NCI-H345 (cell line): ENCODE data around the gene ST8SIA6.
"Not testable (repeated sequence)": the region's sequence is repeated elsewhere in the genome, so short reads cannot be mapped to it uniquely, and the experiment has no call there.

ENCODE experiments used
- DNase-seq: peaks from one replicate; lab custom pipeline; 2025; lab: John Stamatoyannopoulos, UW

ST8SIA6 gene

GRCh38 chr10:17343118-17343517, 111.3 kb downstream of the ST8SIA6 start:
- no peak for DNase-seq

- no peak for DNase-seq
Observed at GRCh38 chr10:17340144-17340829, 114.1 kb downstream of the ST8SIA6 start.

- DNase-seq: no peak
Observed at GRCh38 chr10:17335065-17335464, 119.3 kb downstream of the ST8SIA6 start.

GRCh38 chr10:17330501-17330900, 123.9 kb downstream of the ST8SIA6 start:
- DNase-seq: no peak

GRCh38 chr10:17326377-17326776, 128.0 kb downstream of the ST8SIA6 start:
- DNase-seq: no peak

- not testable (repeated sequence) for DNase-seq
Observed at GRCh38 chr10:17321957-17322356, 132.4 kb downstream of the ST8SIA6 start.

- DNase-seq: no peak
Observed at GRCh38 chr10:17316488-17317170, 137.8 kb downstream of the ST8SIA6 start.

GRCh38 chr10:17309435-17309834, 145.0 kb downstream of the ST8SIA6 start:
- DNase-seq: no peak

GRCh38 chr10:17307123-17307522, 147.3 kb downstream of the ST8SIA6 start:
- DNase-seq: no peak

- no peak for DNase-seq
Observed at GRCh38 chr10:17292375-17292774, 162.0 kb downstream of the ST8SIA6 start.

GRCh38 chr10:17290226-17290625, 164.2 kb downstream of the ST8SIA6 start:
- peak; percentile 13 for DNase-seq

- DNase-seq: no peak
Observed at GRCh38 chr10:17289763-17290162, 164.6 kb downstream of the ST8SIA6 start.

- no peak for DNase-seq
Observed at GRCh38 chr10:17286562-17287550, 167.5 kb downstream of the ST8SIA6 start.

- DNase-seq: no peak
Observed at GRCh38 chr10:17282311-17282710, 172.1 kb downstream of the ST8SIA6 start.

- no peak for DNase-seq
Observed at GRCh38 chr10:17278607-17279240, 175.7 kb downstream of the ST8SIA6 start.

GRCh38 chr10:17276756-17277424, 177.5 kb downstream of the ST8SIA6 start:
- DNase-seq: no peak

GRCh38 chr10:17273403-17273802, 181.0 kb downstream of the ST8SIA6 start:
- no peak for DNase-seq

- no peak for DNase-seq
Observed at GRCh38 chr10:17272648-17273047, 181.7 kb downstream of the ST8SIA6 start.
